Neural crest cell (in vitro differentiated cells): Measurements from ENCODE around the gene TMEM202. TPM values are rescaled to one million over a fixed set of nuclear protein-coding genes. Genes with fewer than 3 reads are reported as not detected.

Source experiments
- DNase-seq: peaks from one replicate; pipeline ENCODE4 v3.0.0; 2021; ENCODE audit warnings: low read depth, mixed read lengths, low spot score
- H3K27ac Mint-ChIP-seq: one replicate; pipeline ENCODE4 v1.8.0; 2021; ENCODE audit warnings: mild to moderate bottlenecking, mixed read lengths; ENCODE audit not compliant: unreplicated experiment
- H3K27me3 Mint-ChIP-seq: 2 replicates; pipeline ENCODE4 v1.8.0; 2021; ENCODE audit warnings: low read depth, mild to moderate bottlenecking, mixed read lengths
- H3K36me3 Mint-ChIP-seq: 2 replicates; pipeline ENCODE4 v1.8.0; 2021; ENCODE audit warnings: low read depth, mild to moderate bottlenecking, mixed read lengths
- H3K4me1 Mint-ChIP-seq: 2 replicates; pipeline ENCODE4 v1.8.0; 2021; ENCODE audit warnings: mixed read lengths
- H3K4me3 Mint-ChIP-seq: one replicate; pipeline ENCODE4 v1.8.0; 2021; ENCODE audit warnings: mild to moderate bottlenecking, mixed read lengths
- H3K9me3 Mint-ChIP-seq: 2 replicates; pipeline ENCODE4 v1.8.0; 2021; ENCODE audit warnings: mixed read lengths
- long read RNA-seq: library from polyadenylated mRNA; unstranded; transcript quantifications from one replicate; pipeline ENCODE4 v2.0.0, GENCODE V29; 2020
- total RNA-seq: library from RNA; stranded (reverse); gene quantifications from 2 replicates; pipeline ENCODE4 v1.2.1, GENCODE V29; 2021
- TF ChIP-seq, protein P1 (sequence below): fragments of 200-600 bp; sonication (generic); conservative IDR thresholded peaks from 2 replicates; pipeline ENCODE4 v1.5.0; 2021; ENCODE audit warnings: antibody characterized with exemption, mild to moderate bottlenecking

TMEM202 gene, protein sequence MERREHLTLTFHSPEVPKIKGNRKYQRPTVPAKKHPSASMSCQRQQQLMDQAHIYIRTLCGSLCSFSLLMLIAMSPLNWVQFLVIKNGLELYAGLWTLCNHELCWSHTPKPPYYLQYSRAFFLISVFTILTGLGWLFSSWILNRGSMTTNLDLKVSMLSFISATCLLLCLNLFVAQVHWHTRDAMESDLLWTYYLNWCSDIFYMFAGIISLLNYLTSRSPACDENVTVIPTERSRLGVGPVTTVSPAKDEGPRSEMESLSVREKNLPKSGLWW
- total RNA-seq = not detected in 2 replicates
- long read RNA-seq = 0 reads

- TF ChIP-seq, protein P1, sequence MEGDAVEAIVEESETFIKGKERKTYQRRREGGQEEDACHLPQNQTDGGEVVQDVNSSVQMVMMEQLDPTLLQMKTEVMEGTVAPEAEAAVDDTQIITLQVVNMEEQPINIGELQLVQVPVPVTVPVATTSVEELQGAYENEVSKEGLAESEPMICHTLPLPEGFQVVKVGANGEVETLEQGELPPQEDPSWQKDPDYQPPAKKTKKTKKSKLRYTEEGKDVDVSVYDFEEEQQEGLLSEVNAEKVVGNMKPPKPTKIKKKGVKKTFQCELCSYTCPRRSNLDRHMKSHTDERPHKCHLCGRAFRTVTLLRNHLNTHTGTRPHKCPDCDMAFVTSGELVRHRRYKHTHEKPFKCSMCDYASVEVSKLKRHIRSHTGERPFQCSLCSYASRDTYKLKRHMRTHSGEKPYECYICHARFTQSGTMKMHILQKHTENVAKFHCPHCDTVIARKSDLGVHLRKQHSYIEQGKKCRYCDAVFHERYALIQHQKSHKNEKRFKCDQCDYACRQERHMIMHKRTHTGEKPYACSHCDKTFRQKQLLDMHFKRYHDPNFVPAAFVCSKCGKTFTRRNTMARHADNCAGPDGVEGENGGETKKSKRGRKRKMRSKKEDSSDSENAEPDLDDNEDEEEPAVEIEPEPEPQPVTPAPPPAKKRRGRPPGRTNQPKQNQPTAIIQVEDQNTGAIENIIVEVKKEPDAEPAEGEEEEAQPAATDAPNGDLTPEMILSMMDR = no peak
These were observed at the start of gene TMEM202 for GRCh38 chr15:72397796-72398588. Gene TMEM202 (plus strand): TSS chr15:72398305. CDS start chr15:72398327, 22 bp downstream.

DNA sequence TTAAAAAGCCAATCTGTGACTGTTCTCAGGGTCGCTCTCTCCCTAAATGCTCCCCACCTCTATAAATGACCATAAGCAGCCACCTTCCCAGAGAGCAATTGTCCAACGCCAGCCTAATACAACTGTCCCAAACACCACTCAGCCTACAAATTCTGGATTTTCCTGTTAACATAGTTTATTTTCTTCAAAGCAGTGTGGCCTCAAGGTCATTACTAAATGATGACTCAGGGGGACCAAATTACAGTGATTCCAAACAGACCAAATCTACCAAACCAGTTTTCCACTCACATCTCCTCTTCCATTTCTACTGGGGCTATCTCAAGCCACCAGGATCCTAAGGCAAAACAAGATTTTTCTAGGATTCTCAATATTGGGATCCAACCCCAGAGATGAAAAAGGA lies 44.8 kb upstream of the TMEM202 start:
- no peaks in the 10 kb centered on the region for H3K9me3 Mint-ChIP-seq
- H3K27me3 Mint-ChIP-seq = no peaks in the 10 kb centered on the region
- H3K36me3 Mint-ChIP-seq = no peaks in the 10 kb centered on the region
- DNase-seq = no peak
- H3K27ac Mint-ChIP-seq = peak overlapping the region; percentile 57
- H3K4me1 Mint-ChIP-seq = no peaks in the 10 kb centered on the region
- H3K4me3 Mint-ChIP-seq = no peak overlapping the region
- TF ChIP-seq, protein P1 = no peak

More at GRCh38 chr15:72397796-72398588, at the start of gene TMEM202:
- no peak within 1 kb of the TSS for H3K27ac Mint-ChIP-seq
- H3K4me1 Mint-ChIP-seq = no peaks in the 10 kb centered on the region
- H3K4me3 Mint-ChIP-seq = no peak within 1 kb of the TSS
- DNase-seq = no peak
- H3K27me3 Mint-ChIP-seq = peaks cover 69% of the 10 kb centered on the region
- no peaks in the 10 kb centered on the region for H3K36me3 Mint-ChIP-seq
- peaks cover 7% of the 10 kb centered on the region for H3K9me3 Mint-ChIP-seq

GRCh38 chr15:72354496-72354895 lies 43.6 kb upstream of the TMEM202 start:
- no peaks in the 10 kb centered on the region for H3K9me3 Mint-ChIP-seq
- no peak overlapping the region for H3K27ac Mint-ChIP-seq
- TF ChIP-seq, protein P1 = no peak
- DNase-seq = no peak
- no peaks in the 10 kb centered on the region for H3K36me3 Mint-ChIP-seq
- no peaks in the 10 kb centered on the region for H3K27me3 Mint-ChIP-seq
- no peaks in the 10 kb centered on the region for H3K4me1 Mint-ChIP-seq
- H3K4me3 Mint-ChIP-seq = no peak overlapping the region

DNA sequence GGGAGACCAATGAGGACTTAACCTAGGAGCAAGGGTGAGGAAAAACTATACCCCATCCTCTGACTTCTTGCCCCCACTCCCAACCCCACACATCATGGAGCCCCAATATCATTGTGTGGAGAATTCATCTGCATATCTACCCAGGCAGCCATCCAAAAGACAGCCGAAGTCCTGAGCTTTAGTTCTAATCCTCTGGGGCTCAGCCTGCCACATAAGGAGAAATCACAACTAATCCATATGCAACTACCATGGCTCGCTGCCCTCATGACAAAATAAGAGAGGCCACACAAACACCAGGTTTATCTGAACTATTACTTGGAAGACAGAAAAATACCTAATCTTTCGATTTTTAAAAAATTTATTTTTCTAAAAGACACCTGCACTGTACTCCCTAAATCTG lies 40.0 kb upstream of the TMEM202 start:
- no peaks in the 10 kb centered on the region for H3K36me3 Mint-ChIP-seq
- H3K4me1 Mint-ChIP-seq = no peaks in the 10 kb centered on the region
- H3K9me3 Mint-ChIP-seq = no peaks in the 10 kb centered on the region

GRCh38 chr15:72358650-72359171 lies 39.4 kb upstream of the TMEM202 start:
- no peak overlapping the region for H3K4me3 Mint-ChIP-seq
- H3K27me3 Mint-ChIP-seq = no peaks in the 10 kb centered on the region
- no peaks in the 10 kb centered on the region for H3K36me3 Mint-ChIP-seq
- no peak for DNase-seq
- H3K9me3 Mint-ChIP-seq = no peaks in the 10 kb centered on the region
- TF ChIP-seq, protein P1 = no peak
- peak overlapping the region; percentile 28 for H3K27ac Mint-ChIP-seq
- H3K4me1 Mint-ChIP-seq = no peaks in the 10 kb centered on the region

More for the DNA sequence above, 40.0 kb upstream of the TMEM202 start:
- DNase-seq = no peak
- no peaks in the 10 kb centered on the region for H3K27me3 Mint-ChIP-seq
- TF ChIP-seq, protein P1 = no peak
- no peak overlapping the region for H3K4me3 Mint-ChIP-seq
- no peak overlapping the region for H3K27ac Mint-ChIP-seq
